Measurements from ENCODE around the gene ARHGEF17. TPM values are rescaled to one million over a fixed set of nuclear protein-coding genes. Genes with fewer than 3 reads are reported as not detected.

Gene ARHGEF17
- polyA plus RNA-seq, 2 of the 4 experiments (the other 2 are of a cell fraction), result 7.0 to 16.2 TPM

GRCh38 chr11:73334384-73335203 lies 26.5 kb downstream of the ARHGEF17 start:
- DNase-seq (ENCODE audit: low read depth in 1 of 2, low spot score in 1 of 2) (peak; percentile 51 to 83), FAIRE-seq (no peak), ATAC-seq (peak; percentile 48 to 77)
- peaks cover 38% of the 10 kb centered on the region for H3K4me1 ChIP-seq
- ChIA-PET POLR2A (interaction anchor here (2.8 kb wide), 1 partner anchor 27 kb away, joined by 39 read pairs; the partner anchor contains the start of gene ARHGEF17), CTCF (interaction anchor here (0.8 to 10.6 kb wide), 29 partner anchors 10 to 618 kb away, joined by 3 to 527 read pairs (median 5); partner anchors contain the start of gene ARHGEF17)
- H3K27ac ChIP-seq, result peak overlapping the region; percentile 62 to 80
- no peaks in the 10 kb centered on the region for H3K9me3 ChIP-seq
- no peak overlapping the region for H3K4me3 ChIP-seq
- WGBS (ENCODE audit: missing lambda C conversion rate), result 26% methylated on average over 6 of the region's 6 CpGs
- peak overlapping the region; percentile 64 for H3K4me2 ChIP-seq
- TF ChIP-seq NPAS2 (CRISPR knock-in tag; IDR thresholded peaks at IDR 0.05; ENCODE audit: borderline replicate concordance) (no peak), HOXB5 (CRISPR knock-in tag; IDR thresholded peaks at IDR 0.05) (no peak), FOSL2 (IDR thresholded peaks at IDR 0.05) (0 out of 2 replicates have a peak, but pooled peaks have one; percentile 26), FOSL2 (CRISPR knock-in tag; IDR thresholded peaks at IDR 0.05) (peak; percentile 69), ZC3H11A (IDR thresholded peaks at IDR 0.05) (no peak), CEBPB (IDR thresholded peaks at IDR 0.05) (no peak), FOXS1 (CRISPR knock-in tag; IDR thresholded peaks at IDR 0.05) (no peak)

GRCh38 chr11:73335204-73335923 lies 27.3 kb downstream of the ARHGEF17 start:
- no peak for FAIRE-seq
- Histone ChIP-seq H3K4me3 (no peak overlapping the region), H3K27ac (peak overlapping the region; percentile 62 to 80), H3K4me1 (peaks cover 38% of the 10 kb centered on the region), H3K4me2 (peak overlapping the region; percentile 64), H3K9me3 (no peaks in the 10 kb centered on the region)
- ATAC-seq, result peak; percentile 72 to 83
- 28% methylated on average over 4 of the region's 4 CpGs for WGBS (ENCODE audit: missing lambda C conversion rate)
- POLR2A ChIA-PET, result interaction anchor here (2.8 kb wide), 1 partner anchor 28 kb away, joined by 39 read pairs; the partner anchor contains the start of gene ARHGEF17
- DNase-seq (ENCODE audit: low read depth in 1 of 2, low spot score in 1 of 2), result peak; percentile 73 to 93
- CTCF ChIA-PET, result interaction anchor here (0.5 to 10.6 kb wide), 46 partner anchors 9 to 619 kb away, joined by 3 to 527 read pairs (median 4); partner anchors contain the start of gene ARHGEF17
- no peak for TF ChIP-seq CHD2 (IDR thresholded peaks at IDR 0.05; ENCODE audit: low read length, partially characterized antibody)
- no peak for TF ChIP-seq ZFP36 (IDR thresholded peaks at IDR 0.05; ENCODE audit: borderline replicate concordance, partially characterized antibody)
- no peak for TF ChIP-seq SREBF2 (IDR thresholded peaks at IDR 0.05)
- TF ChIP-seq MAFK (IDR thresholded peaks at IDR 0.05; ENCODE audit: partially characterized antibody), result no peak
- no peak for TF ChIP-seq RARB (CRISPR knock-in tag; IDR thresholded peaks at IDR 0.05)
- no peak for TF ChIP-seq ZSCAN20 (CRISPR knock-in tag; IDR thresholded peaks at IDR 0.05)
- TF ChIP-seq CTCF (IDR thresholded peaks at IDR 0.05), result peak; percentile 97
- no peak for TF ChIP-seq MAZ (IDR thresholded peaks at IDR 0.05; ENCODE audit: borderline replicate concordance, low read depth, low read length)
- no peak for TF ChIP-seq NFE2L2 (conservative IDR thresholded peaks at IDR 0.05; ENCODE audit: low read length)
- TF ChIP-seq RAD21 (conservative IDR thresholded peaks at IDR 0.05 in 1 of 2, IDR thresholded peaks at IDR 0.05 in 1 of 2), result peak; percentile 93 to 95
- no peak for TF ChIP-seq RNF2 (IDR thresholded peaks at IDR 0.05; ENCODE audit: borderline replicate concordance, low read depth)
- no peak for TF ChIP-seq HES2 (IDR thresholded peaks at IDR 0.05)
- no peak for TF ChIP-seq JUN (IDR thresholded peaks at IDR 0.05)
- TF ChIP-seq TP53 (CRISPR knock-in tag; IDR thresholded peaks at IDR 0.05), result no peak
- TF ChIP-seq EHMT2 (IDR thresholded peaks at IDR 0.05; ENCODE audit: low read depth), result no peak
- no peak for TF ChIP-seq REST (IDR thresholded peaks at IDR 0.05)
- peak; percentile 57; the same call in 1 of the 2 replicates for TF ChIP-seq MAX (IDR thresholded peaks at IDR 0.05)
- TF ChIP-seq RCOR1 (IDR thresholded peaks at IDR 0.05; ENCODE audit: low read depth, low read length), result no peak
- TF ChIP-seq KDM1A (IDR thresholded peaks at IDR 0.05; ENCODE audit: low read depth), result no peak
- TF ChIP-seq RFX5 (IDR thresholded peaks at IDR 0.05), result no peak
- TF ChIP-seq ZC3H11A (IDR thresholded peaks at IDR 0.05), result no peak
- peak; percentile 86 for TF ChIP-seq MYC (IDR thresholded peaks at IDR 0.05; ENCODE audit: borderline replicate concordance, low read length)

Measured in A549 (cell line).